Brain microvascular endothelial cell (primary cell): ENCODE results near the gene PSMD5.

Experiments
- DNase-seq: peaks from one replicate; pipeline ENCODE4 v3.0.0-alpha.2; 2020
- H3K27ac ChIP-seq: fragments of 250-450 bp; sonication (Bioruptor Pico); 2 replicates; pipeline ENCODE4 v1.5.1; 2020; ENCODE audit warnings: mild to moderate bottlenecking, moderate library complexity
- H3K27me3 ChIP-seq: fragments of 250-450 bp; sonication (Bioruptor Pico); replicated peaks from 2 replicates; pipeline ENCODE4 v1.5.1; 2020; ENCODE audit warnings: mild to moderate bottlenecking
- H3K36me3 ChIP-seq: fragments of 250-450 bp; sonication (Bioruptor Pico); replicated peaks from 2 replicates; pipeline ENCODE4 v1.5.1; 2020; ENCODE audit warnings: mild to moderate bottlenecking
- H3K4me3 ChIP-seq: 2 replicates; pipeline ENCODE4 v1.5.1; 2011; ENCODE audit warnings: low read depth, mild to moderate bottlenecking, control low read depth, low read length, moderate library complexity
- CTCF ChIP-seq: IDR thresholded peaks from 2 replicates; pipeline ENCODE4 v1.5.1; 2011; ENCODE audit warnings: low read depth, mild to moderate bottlenecking, moderate library complexity, low read length, control low read depth, inconsistent platforms; ENCODE audit errors: missing control alignments
- in situ Hi-C: cut with HindIII; loops from 2 replicates; pipeline ENCODE4 v1.10.0; 2017; ENCODE audit warnings: low sequenced_read_pairs, low pct_ligation_motif_present

Gene PSMD5

GRCh38 chr9:120875954-120876841 is 33.5 kb upstream of the PSMD5 start:
- no peaks in the 10 kb centered on the region for H3K27me3 ChIP-seq
- DNase-seq: peak; percentile 75
- in situ Hi-C loops: no loop called here
- H3K4me3 ChIP-seq: peak overlapping the region; percentile 70
- peaks cover 2% of the 10 kb centered on the region for H3K36me3 ChIP-seq
- peak overlapping the region; percentile 36 for H3K27ac ChIP-seq
- TF ChIP-seq CTCF: peak; percentile 24

- Histone ChIP-seq H3K27me3 (no peaks in the 10 kb centered on the region), H3K27ac (peak overlapping the region; percentile 36), H3K4me3 (peak overlapping the region; percentile 70), H3K36me3 (peaks cover 2% of the 10 kb centered on the region)
- no peak for DNase-seq
- TF ChIP-seq CTCF: no peak
- in situ Hi-C loops: no loop called here
These were observed 32.9 kb upstream of the PSMD5 start for GRCh38 chr9:120875643-120875953.

- no peak for TF ChIP-seq CTCF
- Histone ChIP-seq H3K27ac (no peak overlapping the region), H3K36me3 (peaks cover 2% of the 10 kb centered on the region), H3K27me3 (no peaks in the 10 kb centered on the region), H3K4me3 (no peak overlapping the region)
- DNase-seq: no peak
- in situ Hi-C loops: no loop called here
These were observed 32.5 kb upstream of the PSMD5 start for GRCh38 chr9:120875195-120875565.

- no peaks in the 10 kb centered on the region for H3K27me3 ChIP-seq
These were observed 31.8 kb upstream of the PSMD5 start for GRCh38 chr9:120874226-120875194.

GRCh38 chr9:120873512-120873911 is 30.8 kb upstream of the PSMD5 start:
- in situ Hi-C loops: no loop called here
- Histone ChIP-seq H3K27me3 (no peaks in the 10 kb centered on the region), H3K27ac (no peak overlapping the region), H3K36me3 (peaks cover 2% of the 10 kb centered on the region), H3K4me3 (no peak overlapping the region)
- DNase-seq: no peak
- TF ChIP-seq CTCF: no peak

More at GRCh38 chr9:120874226-120875194, 31.8 kb upstream of the PSMD5 start:
- Histone ChIP-seq H3K36me3 (peaks cover 2% of the 10 kb centered on the region), H3K4me3 (no peak overlapping the region), H3K27ac (no peak overlapping the region)
- no peak for TF ChIP-seq CTCF
- in situ Hi-C loops: no loop called here
- no peak for DNase-seq
